ENCODE results near the gene CES5A. TPM values are rescaled to one million over a fixed set of nuclear protein-coding genes. Genes with fewer than 3 reads are reported as not detected.

Gene CES5A
- total and polyA plus RNA-seq, 9 donors: not detected

- Histone ChIP-seq H3K27me3 (no peaks in the 10 kb centered on the region), H3K4me3 (no peak overlapping the region), H3K4me1 (ENCODE audit: insufficient read depth) (no peaks in the 10 kb centered on the region), H3K27ac (no peak overlapping the region), H3K36me3 (no peaks in the 10 kb centered on the region), H3K9me3 (no peaks in the 10 kb centered on the region)
- DNase-seq: no peak
- intact Hi-C loops (cut with DNase I): loop anchor here in 1 of 4 donors (10.0 kb wide), 1 partner anchor 64 kb away; no protein-coding TSS in a partner anchor
- 74 to 80% (median 75%) methylated on average over 10 of the region's 10 CpGs for WGBS, 3 donors
- TF ChIP-seq EP300 (IDR thresholded peaks at IDR 0.05) (no peak), POLR2A (IDR thresholded peaks at IDR 0.05) (no peak), CTCF (IDR thresholded peaks at IDR 0.05) (no peak)
Observed at GRCh38 chr16:55828680-55829079, 46.5 kb downstream of the CES5A start.

DNA sequence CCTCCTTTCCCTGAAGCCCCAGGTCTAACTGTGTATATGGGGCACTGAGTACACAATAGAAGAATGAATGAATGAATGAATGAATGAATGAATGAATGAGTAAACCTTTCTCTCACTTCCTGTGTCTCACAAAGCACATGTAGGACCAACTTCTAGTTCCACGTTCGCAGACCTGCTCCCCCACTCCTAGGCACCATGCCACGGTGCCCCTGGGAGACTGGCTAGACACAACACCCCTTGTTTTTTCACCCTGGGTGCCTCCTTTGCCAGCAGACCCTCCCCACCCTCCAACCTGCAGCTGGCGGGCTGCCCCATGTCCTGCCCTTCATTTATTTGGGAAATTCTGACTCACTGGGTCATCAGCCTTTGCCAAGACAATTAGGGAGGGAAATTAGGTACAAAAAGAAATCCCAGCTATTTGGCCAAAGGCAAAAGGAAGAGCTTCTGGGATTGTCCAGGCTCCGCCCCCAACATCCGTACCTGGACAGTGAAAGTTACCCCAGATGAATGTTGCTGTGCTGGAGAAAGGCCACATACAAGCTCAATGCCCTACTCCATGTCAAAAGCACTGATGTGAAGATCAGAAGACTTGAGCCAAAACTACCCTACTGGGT is 50.0 kb downstream of the CES5A start:
- no peaks in the 10 kb centered on the region for H3K36me3 ChIP-seq
- no peak for DNase-seq
- no peaks in the 10 kb centered on the region for H3K27me3 ChIP-seq
- TF ChIP-seq EP300 (IDR thresholded peaks at IDR 0.05) (no peak), POLR2A (IDR thresholded peaks at IDR 0.05) (no peak), CTCF (IDR thresholded peaks at IDR 0.05) (no peak)
- H3K4me1 ChIP-seq (ENCODE audit: insufficient read depth): no peaks in the 10 kb centered on the region
- H3K4me3 ChIP-seq: no peak overlapping the region
- WGBS, 3 donors: 71 to 74% (median 73%) methylated on average over 6 of the region's 6 CpGs
- intact Hi-C loops (cut with DNase I): loop anchor here in 1 of 4 donors (10.0 kb wide), 1 partner anchor 60 kb away; no protein-coding TSS in a partner anchor
- H3K27ac ChIP-seq: no peak overlapping the region
- no peaks in the 10 kb centered on the region for H3K9me3 ChIP-seq

- Histone ChIP-seq H3K27ac (no peak overlapping the region), H3K9me3 (no peaks in the 10 kb centered on the region), H3K4me3 (no peak overlapping the region), H3K27me3 (no peaks in the 10 kb centered on the region), H3K36me3 (no peaks in the 10 kb centered on the region), H3K4me1 (ENCODE audit: insufficient read depth) (no peaks in the 10 kb centered on the region)
- TF ChIP-seq EP300 (IDR thresholded peaks at IDR 0.05): no peak
- intact Hi-C loops (cut with DNase I): loop anchor here in 1 of 4 donors (10.0 kb wide), 1 partner anchor 60 kb away; no protein-coding TSS in a partner anchor
- DNase-seq: no peak
- WGBS, 3 donors: 81 to 88% (median 85%) methylated on average over 4 of the region's 4 CpGs
Observed at GRCh38 chr16:55824473-55825000, 50.6 kb downstream of the CES5A start.

- DNase-seq: no peak
- WGBS, 3 donors: 46 to 63% (median 57%) methylated on average over 3 of the region's 3 CpGs
- no peaks in the 10 kb centered on the region for H3K36me3 ChIP-seq
- intact Hi-C loops (cut with DNase I): loop anchor here in 1 of 4 donors (10.0 kb wide), 1 partner anchor 58 kb away; no protein-coding TSS in a partner anchor
- no peak overlapping the region for H3K4me3 ChIP-seq
- H3K27me3 ChIP-seq: no peaks in the 10 kb centered on the region
- TF ChIP-seq POLR2A (IDR thresholded peaks at IDR 0.05) (no peak), CTCF (IDR thresholded peaks at IDR 0.05) (no peak), EP300 (IDR thresholded peaks at IDR 0.05) (no peak)
- H3K9me3 ChIP-seq: no peaks in the 10 kb centered on the region
- no peak overlapping the region for H3K27ac ChIP-seq
- H3K4me1 ChIP-seq (ENCODE audit: insufficient read depth): no peaks in the 10 kb centered on the region
Observed at GRCh38 chr16:55822280-55822810, 52.8 kb downstream of the CES5A start.

GRCh38 chr16:55821210-55821609 is 54.0 kb downstream of the CES5A start:
- WGBS, 3 donors: 86 to 88% (median 87%) methylated on average over 4 of the region's 4 CpGs
- intact Hi-C loops (cut with DNase I): loop anchor here in 1 of 4 donors (10.0 kb wide), 1 partner anchor 56 kb away; no protein-coding TSS in a partner anchor
- no peaks in the 10 kb centered on the region for H3K4me1 ChIP-seq (ENCODE audit: insufficient read depth)

More at GRCh38 chr16:55821210-55821609, 54.0 kb downstream of the CES5A start:
- no peak for DNase-seq
- no peaks in the 10 kb centered on the region for H3K9me3 ChIP-seq
- H3K27me3 ChIP-seq: no peaks in the 10 kb centered on the region
- no peaks in the 10 kb centered on the region for H3K36me3 ChIP-seq
- no peak overlapping the region for H3K4me3 ChIP-seq
- no peak for TF ChIP-seq EP300 (IDR thresholded peaks at IDR 0.05)
- no peak for TF ChIP-seq CTCF (IDR thresholded peaks at IDR 0.05)
- no peak for TF ChIP-seq POLR2A (IDR thresholded peaks at IDR 0.05)
- H3K27ac ChIP-seq: no peak overlapping the region
